Immature natural killer cell (primary cell): ENCODE measurements around the gene PLOD2. TPM values are rescaled to one million over a fixed set of nuclear protein-coding genes. Genes with fewer than 3 reads are reported as not detected.

Source experiments
- DNase-seq, 3 donors: peaks; one replicate each; pipeline ENCODE4 v3.0.0; 2022; ENCODE audit warnings: mixed read lengths in 1 of 3
- H3K27ac Mint-ChIP-seq, 6 donors: one replicate each; pipeline ENCODE4 v1.8.0; 2020; ENCODE audit warnings: mixed read lengths in 6 of 6, mild to moderate bottlenecking in 5 of 6, inconsistent platforms in 4 of 6, moderate library complexity in 3 of 6
- H3K27me3 Mint-ChIP-seq, 3 donors: one replicate each; pipeline ENCODE4 v1.8.0; 2020 to 2021; ENCODE audit warnings: low read depth in 3 of 3, mild to moderate bottlenecking in 3 of 3, mixed read lengths in 3 of 3, moderate library complexity in 3 of 3, inconsistent platforms in 1 of 3
- H3K36me3 Mint-ChIP-seq, 3 donors: one replicate each; pipeline ENCODE4 v1.8.0; 2020; ENCODE audit warnings: mixed read lengths in 3 of 3, inconsistent platforms in 2 of 3, mild to moderate bottlenecking in 2 of 3
- H3K4me1 Mint-ChIP-seq, 2 donors: one replicate each; pipeline ENCODE4 v1.8.0; 2020; ENCODE audit warnings: inconsistent platforms in 2 of 2, mild to moderate bottlenecking in 2 of 2, mixed read lengths in 2 of 2, moderate library complexity in 1 of 2
- H3K4me3 Mint-ChIP-seq, 5 donors: one replicate each; pipeline ENCODE4 v1.8.0; 2020; ENCODE audit warnings: mild to moderate bottlenecking in 5 of 5, mixed read lengths in 5 of 5, inconsistent platforms in 3 of 5, moderate library complexity in 3 of 5
- H3K9me3 Mint-ChIP-seq, 6 donors: one replicate each; pipeline ENCODE4 v1.8.0; 2020; ENCODE audit warnings: mild to moderate bottlenecking in 6 of 6, mixed read lengths in 6 of 6, inconsistent platforms in 4 of 6, moderate library complexity in 3 of 6
- polyA plus RNA-seq, 3 donors: library from polyadenylated mRNA; unstranded; fragments of 300-500 nt; fragmentation: Illumina TruSeq; gene quantifications; one replicate each; pipeline ENCODE4 v1.2.3, GENCODE V29; 2021

PLOD2 gene
- polyA plus RNA-seq, 3 donors from 2014 or later = not detected

GRCh38 chr3:146093896-146094295 lies 67.1 kb downstream of the PLOD2 start:
- Mint-ChIP-seq H3K36me3 (no peaks in the 10 kb centered on the region), H3K9me3 (peaks cover 0 to 9% (median 4%) of the 10 kb centered on the region in 6 donors), H3K27me3 (peaks cover 0 to 3% (median 0%) of the 10 kb centered on the region in 3 donors), H3K4me3 (no peak overlapping the region), H3K4me1 (no peaks in the 10 kb centered on the region), H3K27ac (no peak overlapping the region)
- no peak for DNase-seq

GRCh38 chr3:146092230-146092629 lies 68.8 kb downstream of the PLOD2 start:
- H3K4me1 Mint-ChIP-seq = no peaks in the 10 kb centered on the region
- H3K9me3 Mint-ChIP-seq = peaks cover 0 to 9% (median 3%) of the 10 kb centered on the region in 6 donors
- no peak for DNase-seq
- no peak overlapping the region for H3K27ac Mint-ChIP-seq
- H3K4me3 Mint-ChIP-seq = no peak overlapping the region
- peaks cover 0 to 3% (median 0%) of the 10 kb centered on the region in 3 donors for H3K27me3 Mint-ChIP-seq
- no peaks in the 10 kb centered on the region for H3K36me3 Mint-ChIP-seq

GRCh38 chr3:146091397-146091796 lies 69.6 kb downstream of the PLOD2 start:
- no peak for DNase-seq
- H3K9me3 Mint-ChIP-seq = peaks cover 0 to 9% (median 3%) of the 10 kb centered on the region in 6 donors
- no peaks in the 10 kb centered on the region for H3K4me1 Mint-ChIP-seq
- peaks cover 0 to 3% (median 0%) of the 10 kb centered on the region in 3 donors for H3K27me3 Mint-ChIP-seq
- no peaks in the 10 kb centered on the region for H3K36me3 Mint-ChIP-seq
- H3K4me3 Mint-ChIP-seq = no peak overlapping the region
- H3K27ac Mint-ChIP-seq = no peak overlapping the region

GRCh38 chr3:146090521-146090920 lies 70.5 kb downstream of the PLOD2 start:
- H3K9me3 Mint-ChIP-seq = peaks cover 0 to 9% (median 3%) of the 10 kb centered on the region in 6 donors
- H3K36me3 Mint-ChIP-seq = no peaks in the 10 kb centered on the region
- H3K4me1 Mint-ChIP-seq = no peaks in the 10 kb centered on the region
- H3K4me3 Mint-ChIP-seq = no peak overlapping the region
- peaks cover 0 to 3% (median 0%) of the 10 kb centered on the region in 3 donors for H3K27me3 Mint-ChIP-seq
- H3K27ac Mint-ChIP-seq = no peak overlapping the region
- DNase-seq = no peak

GRCh38 chr3:146088840-146089239 lies 72.1 kb downstream of the PLOD2 start:
- no peak for DNase-seq
- Mint-ChIP-seq H3K36me3 (no peaks in the 10 kb centered on the region), H3K4me3 (no peak overlapping the region), H3K27ac (no peak overlapping the region), H3K9me3 (peaks cover 0 to under 1% (median 0%) of the 10 kb centered on the region in 6 donors), H3K27me3 (peaks cover 0 to 1% (median 0%) of the 10 kb centered on the region in 3 donors), H3K4me1 (no peaks in the 10 kb centered on the region)

GRCh38 chr3:146087116-146087515 lies 73.9 kb downstream of the PLOD2 start:
- Mint-ChIP-seq H3K27ac (no peak overlapping the region), H3K27me3 (peaks cover 0 to 1% (median 0%) of the 10 kb centered on the region in 3 donors), H3K4me3 (no peak overlapping the region)

GRCh38 chr3:146086211-146086610 lies 74.8 kb downstream of the PLOD2 start:
- no peak overlapping the region for H3K27ac Mint-ChIP-seq
- DNase-seq = no peak
- H3K4me1 Mint-ChIP-seq = no peaks in the 10 kb centered on the region
- H3K27me3 Mint-ChIP-seq = no peaks in the 10 kb centered on the region
- H3K36me3 Mint-ChIP-seq = no peaks in the 10 kb centered on the region
- H3K9me3 Mint-ChIP-seq = no peaks in the 10 kb centered on the region
- H3K4me3 Mint-ChIP-seq = no peak overlapping the region

More at GRCh38 chr3:146087116-146087515, 73.9 kb downstream of the PLOD2 start:
- H3K36me3 Mint-ChIP-seq = no peaks in the 10 kb centered on the region
- no peak for DNase-seq
- no peaks in the 10 kb centered on the region for H3K4me1 Mint-ChIP-seq
- no peaks in the 10 kb centered on the region for H3K9me3 Mint-ChIP-seq

GRCh38 chr3:146085678-146086077 lies 75.3 kb downstream of the PLOD2 start:
- H3K4me3 Mint-ChIP-seq = no peak overlapping the region
- H3K27me3 Mint-ChIP-seq = no peaks in the 10 kb centered on the region
- DNase-seq = no peak
- H3K4me1 Mint-ChIP-seq = no peaks in the 10 kb centered on the region
- H3K9me3 Mint-ChIP-seq = no peaks in the 10 kb centered on the region
- H3K27ac Mint-ChIP-seq = no peak overlapping the region
- no peaks in the 10 kb centered on the region for H3K36me3 Mint-ChIP-seq

- Mint-ChIP-seq H3K27ac (no peak overlapping the region), H3K4me1 (no peaks in the 10 kb centered on the region), H3K36me3 (no peaks in the 10 kb centered on the region), H3K4me3 (no peak overlapping the region), H3K9me3 (peaks cover 0 to 3% (median 0%) of the 10 kb centered on the region in 6 donors), H3K27me3 (no peaks in the 10 kb centered on the region)
- no peak for DNase-seq
Measured at GRCh38 chr3:146080578-146080977, 80.4 kb downstream of the PLOD2 start.

GRCh38 chr3:146078031-146078430 lies 83.0 kb downstream of the PLOD2 start:
- no peak for DNase-seq
- Mint-ChIP-seq H3K27ac (no peak overlapping the region), H3K9me3 (peaks cover 0 to 3% (median 0%) of the 10 kb centered on the region in 6 donors), H3K4me1 (no peaks in the 10 kb centered on the region), H3K4me3 (no peak overlapping the region), H3K27me3 (no peaks in the 10 kb centered on the region), H3K36me3 (no peaks in the 10 kb centered on the region)

GRCh38 chr3:146077181-146077580 lies 83.8 kb downstream of the PLOD2 start:
- no peak for DNase-seq
- H3K27me3 Mint-ChIP-seq = no peaks in the 10 kb centered on the region
- no peaks in the 10 kb centered on the region for H3K36me3 Mint-ChIP-seq
- no peak overlapping the region for H3K27ac Mint-ChIP-seq
- H3K4me3 Mint-ChIP-seq = no peak overlapping the region
- no peaks in the 10 kb centered on the region for H3K4me1 Mint-ChIP-seq
- H3K9me3 Mint-ChIP-seq = peaks cover 0 to 3% (median 0%) of the 10 kb centered on the region in 6 donors

- no peak for DNase-seq
- H3K27me3 Mint-ChIP-seq = no peaks in the 10 kb centered on the region
- no peaks in the 10 kb centered on the region for H3K4me1 Mint-ChIP-seq
Measured at GRCh38 chr3:146072824-146073223, 88.2 kb downstream of the PLOD2 start.

GRCh38 chr3:146072061-146072460 lies 88.9 kb downstream of the PLOD2 start:
- Mint-ChIP-seq H3K4me3 (no peak overlapping the region), H3K36me3 (no peaks in the 10 kb centered on the region), H3K4me1 (no peaks in the 10 kb centered on the region), H3K27ac (no peak overlapping the region), H3K27me3 (no peaks in the 10 kb centered on the region), H3K9me3 (no peaks in the 10 kb centered on the region)
- no peak for DNase-seq

More at GRCh38 chr3:146072824-146073223, 88.2 kb downstream of the PLOD2 start:
- H3K4me3 Mint-ChIP-seq = no peak overlapping the region
- no peak overlapping the region for H3K27ac Mint-ChIP-seq
- H3K36me3 Mint-ChIP-seq = no peaks in the 10 kb centered on the region
- no peaks in the 10 kb centered on the region for H3K9me3 Mint-ChIP-seq

GRCh38 chr3:146071632-146072031 lies 89.4 kb downstream of the PLOD2 start:
- Mint-ChIP-seq H3K27me3 (no peaks in the 10 kb centered on the region), H3K9me3 (no peaks in the 10 kb centered on the region), H3K27ac (no peak overlapping the region), H3K4me3 (no peak overlapping the region), H3K36me3 (no peaks in the 10 kb centered on the region), H3K4me1 (no peaks in the 10 kb centered on the region)
- no peak for DNase-seq

GRCh38 chr3:146067048-146067447 lies 93.9 kb downstream of the PLOD2 start:
- Mint-ChIP-seq H3K27ac (no peak overlapping the region), H3K4me1 (no peaks in the 10 kb centered on the region)

More at GRCh38 chr3:146067048-146067447, 93.9 kb downstream of the PLOD2 start:
- Mint-ChIP-seq H3K9me3 (no peaks in the 10 kb centered on the region), H3K36me3 (no peaks in the 10 kb centered on the region), H3K27me3 (no peaks in the 10 kb centered on the region), H3K4me3 (no peak overlapping the region)
- DNase-seq = no peak
